Neuronal stem cell (in vitro differentiated cells): ENCODE results near the gene STIM1.

ENCODE experiments used
- DNase-seq: peaks from one replicate; pipeline ENCODE4 v3.0.0-alpha.2; 2013; ENCODE audit warnings: low spot score
- H2AFZ ChIP-seq: one replicate; pipeline ENCODE4 v1.6.1; 2013; ENCODE audit warnings: mild to moderate bottlenecking, low read length, inconsistent platforms
- H2AK5ac ChIP-seq: 2 replicates; pipeline ENCODE4 v1.6.1; 2013; ENCODE audit warnings: low read depth, mild to moderate bottlenecking, inconsistent platforms, low read length, moderate library complexity, mixed read lengths
- H2BK120ac ChIP-seq: 2 replicates; pipeline ENCODE4 v1.6.1; 2013; ENCODE audit warnings: low read depth, mild to moderate bottlenecking, inconsistent platforms, low read length, moderate library complexity, mixed read lengths
- H2BK12ac ChIP-seq: one replicate; pipeline ENCODE4 v1.6.1; 2013; ENCODE audit warnings: low read length, inconsistent platforms
- H2BK15ac ChIP-seq: 2 replicates; pipeline ENCODE4 v1.6.1; 2013; ENCODE audit warnings: mild to moderate bottlenecking, low read length, inconsistent platforms, mixed read lengths
- H2BK5ac ChIP-seq: one replicate; pipeline ENCODE4 v1.6.1; 2013; ENCODE audit warnings: inconsistent platforms, mild to moderate bottlenecking, low read length, moderate library complexity
- H3K14ac ChIP-seq: one replicate; pipeline ENCODE4 v1.6.1; 2013; ENCODE audit warnings: low read length, inconsistent platforms
- H3K18ac ChIP-seq: 2 replicates; pipeline ENCODE4 v1.6.1; 2013; ENCODE audit warnings: low read length, inconsistent platforms
- H3K23ac ChIP-seq: 2 replicates; pipeline ENCODE4 v1.6.1; 2013; ENCODE audit warnings: low read depth, mild to moderate bottlenecking, mixed read lengths, low read length, inconsistent platforms; ENCODE audit not compliant: poor library complexity
- H3K27ac ChIP-seq: replicated peaks from 3 replicates; pipeline ENCODE4 v1.5.1; 2013; ENCODE audit warnings: low read length, inconsistent platforms
- H3K27me3 ChIP-seq, 3 experiments: 2 replicates each; pipeline ENCODE4 v1.6.1; 2013; ENCODE audit warnings: low read length in 3 of 3, mild to moderate bottlenecking in 2 of 3, inconsistent platforms in 1 of 3, low read depth in 1 of 3, mixed read lengths in 1 of 3, moderate library complexity in 1 of 3; ENCODE audit not compliant: control insufficient read depth in 3 of 3, insufficient read depth in 3 of 3
- H3K36me3 ChIP-seq, 2 donors: replicated peaks in 1 of 2; 2 replicates each; pipeline ENCODE4 v1.6.1; 2013; ENCODE audit warnings: low read length in 2 of 2; ENCODE audit not compliant: control insufficient read depth in 2 of 2, insufficient read depth in 2 of 2
- H3K4ac ChIP-seq: 2 replicates; pipeline ENCODE4 v1.6.1; 2013; ENCODE audit warnings: inconsistent platforms, mild to moderate bottlenecking, low read length, moderate library complexity
- H3K4me1 ChIP-seq, 2 donors: 1 replicate in 1 of 2; 2 replicates in 1 of 2; pipeline ENCODE4 v1.6.1; 2013; ENCODE audit warnings: low read length in 2 of 2, low read depth in 1 of 2; ENCODE audit not compliant: control insufficient read depth in 2 of 2, insufficient read depth in 1 of 2
- H3K4me2 ChIP-seq: one replicate; pipeline ENCODE4 v1.6.1; 2013; ENCODE audit warnings: mild to moderate bottlenecking, low read length, inconsistent platforms; ENCODE audit not compliant: insufficient read depth, poor library complexity, severe bottlenecking
- H3K4me3 ChIP-seq, 2 donors: 2 replicates each; pipeline ENCODE4 v1.5.1; 2013; ENCODE audit warnings: low read length in 2 of 2, mild to moderate bottlenecking in 2 of 2, inconsistent platforms in 1 of 2, moderate library complexity in 1 of 2
- H3K79me1 ChIP-seq: one replicate; pipeline ENCODE4 v1.6.1; 2013; ENCODE audit warnings: low read depth, mild to moderate bottlenecking, inconsistent platforms, low read length, moderate library complexity
- H3K9ac ChIP-seq: one replicate; pipeline ENCODE4 v1.6.1; 2013; ENCODE audit warnings: mild to moderate bottlenecking, low read depth, low read length, inconsistent platforms; ENCODE audit not compliant: poor library complexity
- H3K9me3 ChIP-seq, 2 donors: replicated peaks in 1 of 2; 2 replicates each; pipeline versions ENCODE3 to v1.6.1; 2013; ENCODE audit warnings: low read length in 2 of 2, mild to moderate bottlenecking in 2 of 2, inconsistent platforms in 1 of 2, low read depth in 1 of 2, mixed read lengths in 1 of 2, moderate library complexity in 1 of 2; ENCODE audit not compliant: control insufficient read depth in 2 of 2, insufficient read depth in 1 of 2
- H4K8ac ChIP-seq: one replicate; pipeline ENCODE4 v1.6.1; 2013; ENCODE audit warnings: low read depth, mild to moderate bottlenecking, inconsistent platforms, low read length, moderate library complexity
- H4K91ac ChIP-seq: one replicate; pipeline ENCODE4 v1.6.1; 2013; ENCODE audit warnings: low read length, low read depth, mild to moderate bottlenecking, inconsistent platforms; ENCODE audit not compliant: poor library complexity
- WGBS, 2 donors: extraction: QIAGEN DNeasy Blood & Tissue Kit; methylation state at CpG; one replicate each; pipeline ENCODE4 v1.1.7; 2013; ENCODE audit warnings: missing lambda C conversion rate in 2 of 2, mixed read lengths in 1 of 2; ENCODE audit not compliant: insufficient read length in 2 of 2, insufficient replicate concordance in 1 of 2; ENCODE audit errors: extremely low coverage in 2 of 2; 5-methylcytosine and 5-hydroxymethylcytosine counted together

Gene STIM1

GRCh38 chr11:3830730-3831129 lies 24.7 kb upstream of the STIM1 start:
- H3K18ac ChIP-seq: no peak overlapping the region
- no peak overlapping the region for H3K9ac ChIP-seq
- no peak overlapping the region for H2AK5ac ChIP-seq
- H4K8ac ChIP-seq: no peak overlapping the region
- peaks cover 5% of the 10 kb centered on the region for H3K79me1 ChIP-seq
- no peak overlapping the region for H3K4me3 ChIP-seq
- H3K27me3 ChIP-seq: no peaks in the 10 kb centered on the region
- H3K4me2 ChIP-seq: no peak overlapping the region
- peaks cover 0 to 8% of the 10 kb centered on the region in 2 donors for H3K4me1 ChIP-seq
- no peak overlapping the region for H3K14ac ChIP-seq
- H4K91ac ChIP-seq: no peak overlapping the region
- H2BK12ac ChIP-seq: no peak overlapping the region
- H3K27ac ChIP-seq: no peak overlapping the region
- WGBS, 2 donors: no CpG with 5 or more reads among the region's 1 CpG
- no peak overlapping the region for H2BK15ac ChIP-seq
- H2BK5ac ChIP-seq: no peak overlapping the region
- H2AFZ ChIP-seq: no peak overlapping the region
- H3K36me3 ChIP-seq: peaks cover 16 to 86% of the 10 kb centered on the region in 2 donors
- H3K23ac ChIP-seq: no peak overlapping the region
- DNase-seq: no peak
- H3K9me3 ChIP-seq: no peaks in the 10 kb centered on the region
- H2BK120ac ChIP-seq: no peak overlapping the region
- H3K4ac ChIP-seq: no peak overlapping the region

DNA sequence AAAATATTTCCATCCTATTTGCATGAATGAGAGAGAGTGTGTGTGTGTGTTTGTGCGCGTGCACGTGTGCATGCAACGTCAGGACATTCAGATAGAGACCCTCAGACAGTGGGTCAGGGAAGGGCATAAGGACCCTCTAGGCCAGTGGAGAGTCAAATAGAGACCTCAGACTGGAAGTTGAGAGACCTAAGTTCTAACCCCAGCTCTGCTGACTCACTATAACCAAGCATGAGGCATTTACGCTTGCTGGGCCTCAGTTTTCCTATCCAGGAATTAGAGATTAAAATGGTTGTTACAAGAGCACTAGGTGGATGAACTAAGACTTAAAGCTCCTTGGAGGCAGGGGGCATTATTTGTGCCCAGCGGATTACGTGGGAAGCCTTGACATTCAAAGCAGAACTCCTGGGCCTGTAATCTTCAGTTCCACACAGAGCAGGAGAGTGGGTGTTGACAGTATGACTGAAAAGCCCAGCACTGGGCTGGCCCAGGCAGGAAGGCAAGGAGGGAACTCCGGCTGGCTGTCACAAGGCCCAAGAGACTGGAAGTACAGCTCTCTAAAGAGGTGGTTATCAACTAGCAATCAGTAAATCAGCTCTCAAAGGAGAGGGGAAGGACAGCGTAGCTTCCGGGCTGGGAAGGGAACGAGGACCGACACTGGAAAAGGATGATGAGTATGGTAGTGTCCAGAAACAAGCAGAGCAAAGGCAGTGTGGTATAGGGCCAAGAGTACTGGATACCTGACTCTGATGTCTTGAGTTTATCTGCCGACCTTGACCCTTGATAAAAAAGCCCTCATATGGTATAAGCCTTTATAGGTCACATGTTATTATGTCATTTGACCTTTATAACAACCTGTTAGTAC lies 23.9 kb upstream of the STIM1 start:
- no CpG with 5 or more reads among the region's 13 CpGs for WGBS, 2 donors
- Histone ChIP-seq H3K27ac (no peak overlapping the region), H2BK15ac (no peak overlapping the region), H3K4me3 (no peak overlapping the region), H3K36me3 (peaks cover 16 to 81% of the 10 kb centered on the region in 2 donors), H3K4ac (no peak overlapping the region), H3K23ac (no peak overlapping the region), H3K9me3 (no peaks in the 10 kb centered on the region), H4K8ac (no peak overlapping the region), H3K79me1 (peaks cover 5% of the 10 kb centered on the region), H2BK5ac (no peak overlapping the region), H2BK12ac (no peak overlapping the region), H3K27me3 (no peaks in the 10 kb centered on the region), H3K4me2 (no peak overlapping the region), H3K9ac (no peak overlapping the region), H3K18ac (no peak overlapping the region), H3K14ac (no peak overlapping the region), H3K4me1 (peaks cover 0 to 8% of the 10 kb centered on the region in 2 donors), H2BK120ac (no peak overlapping the region), H2AFZ (no peak overlapping the region), H2AK5ac (no peak overlapping the region), H4K91ac (no peak overlapping the region)
- no peak for DNase-seq

DNA sequence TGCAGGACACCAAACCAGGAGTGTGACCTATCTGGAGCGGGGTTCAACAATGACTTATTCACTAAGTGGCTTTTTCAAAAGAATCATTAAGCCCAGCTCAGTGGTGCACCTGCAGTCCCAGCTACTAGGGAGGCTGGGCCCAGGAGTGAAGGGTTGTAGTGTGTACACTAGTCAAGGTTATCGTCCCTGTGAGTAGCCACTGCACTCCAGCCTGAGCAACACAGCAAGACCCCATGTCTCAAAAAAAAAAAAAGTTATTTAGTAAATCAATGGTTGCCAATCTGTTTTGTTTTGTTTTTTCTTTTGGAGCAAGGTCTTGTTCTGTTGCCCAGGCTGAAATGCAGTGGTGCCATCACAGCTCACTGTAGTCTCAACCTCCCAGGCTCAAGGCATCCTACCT lies 22.6 kb upstream of the STIM1 start:
- Histone ChIP-seq H3K36me3 (peaks cover 5 to 78% of the 10 kb centered on the region in 2 donors), H3K4me1 (peaks cover 1 to 5% of the 10 kb centered on the region in 2 donors), H3K27me3 (no peaks in the 10 kb centered on the region), H2AFZ (no peak overlapping the region), H2BK12ac (no peak overlapping the region), H2BK15ac (no peak overlapping the region), H3K14ac (no peak overlapping the region), H2BK120ac (no peak overlapping the region), H4K91ac (no peak overlapping the region), H3K27ac (no peak overlapping the region), H3K9me3 (no peaks in the 10 kb centered on the region), H3K79me1 (peaks cover 5% of the 10 kb centered on the region), H2AK5ac (no peak overlapping the region), H2BK5ac (no peak overlapping the region), H3K4me2 (no peak overlapping the region), H3K18ac (no peak overlapping the region), H3K23ac (no peak overlapping the region), H3K4me3 (no peak overlapping the region), H4K8ac (no peak overlapping the region), H3K4ac (no peak overlapping the region), H3K9ac (no peak overlapping the region)
- WGBS, 2 donors: no CpG with 5 or more reads among the region's 2 CpGs
- DNase-seq: no peak

- no CpG with 5 or more reads among the region's 2 CpGs for WGBS, 2 donors
- Histone ChIP-seq H2BK12ac (no peak overlapping the region), H3K4me2 (no peak overlapping the region), H2AK5ac (no peak overlapping the region), H3K23ac (no peak overlapping the region), H3K14ac (no peak overlapping the region), H3K4me1 (peaks cover 1 to 8% of the 10 kb centered on the region in 2 donors), H3K27me3 (no peaks in the 10 kb centered on the region), H3K9me3 (no peaks in the 10 kb centered on the region), H3K9ac (no peak overlapping the region), H3K79me1 (peaks cover 5% of the 10 kb centered on the region), H3K4me3 (no peak overlapping the region), H3K4ac (no peak overlapping the region), H2BK5ac (no peak overlapping the region), H4K91ac (no peak overlapping the region), H4K8ac (no peak overlapping the region), H2AFZ (no peak overlapping the region), H3K36me3 (peaks cover 2 to 72% of the 10 kb centered on the region in 2 donors), H3K18ac (no peak overlapping the region), H3K27ac (no peak overlapping the region), H2BK120ac (no peak overlapping the region), H2BK15ac (no peak overlapping the region)
- DNase-seq: no peak
Observed at GRCh38 chr11:3833449-3833848, 22.0 kb upstream of the STIM1 start.
